OCI-LY7 (cell line): Measurements from ENCODE around the gene OLA1. TPM values are rescaled to one million over a fixed set of nuclear protein-coding genes. Genes with fewer than 3 reads are reported as not detected.
"Not testable (repeated sequence)": the region's sequence is repeated elsewhere in the genome, so short reads cannot be mapped to it uniquely, and the experiment has no call there.

Source experiments
- BruUV-seq: library from RNA; stranded (reverse); fragments of 400-500 nt; replicated peaks from 2 replicates; lab custom pipeline; 2021; lab: Mats Ljungman, UMichigan
- CTCF ChIA-PET: fragments of 300-600 bp; sonication (Branson Sonifier 250); formaldehyde crosslinking; loops from one replicate; lab custom pipeline; 2022; ENCODE audit warnings: antibody characterized with exemption; ENCODE audit not compliant: unreplicated experiment; lab: Charles Lee
- POLR2A ChIA-PET: fragments of 300-600 bp; sonication (Branson Sonifier 250); formaldehyde crosslinking; loops from one replicate; lab custom pipeline; 2022; ENCODE audit warnings: antibody characterized with exemption; lab: Charles Lee
- DNase-seq: peaks from one replicate; pipeline ENCODE4 v3.0.0-alpha.2; 2015; ENCODE audit warnings: low spot score
- H2AFZ ChIP-seq: fragments of 200-600 bp; sonication (generic), shearing (Covaris generic); 2 replicates; pipeline ENCODE4 v1.6.1; 2014; ENCODE audit warnings: mild to moderate bottlenecking, antibody characterized with exemption, low read length, moderate library complexity
- H3K27ac ChIP-seq: fragments of 200-600 bp; sonication (generic); 2 replicates; pipeline ENCODE4 v1.5.1; 2014; ENCODE audit warnings: mixed run types, low read depth, mild to moderate bottlenecking, moderate library complexity, low read length, inconsistent platforms; ENCODE audit not compliant: poor library complexity, severe bottlenecking
- H3K36me3 ChIP-seq: fragments of 200-600 bp; sonication (generic); 2 replicates; pipeline ENCODE4 v1.6.1; 2014; ENCODE audit warnings: mild to moderate bottlenecking, antibody characterized with exemption, low read length, moderate library complexity, mixed read lengths; ENCODE audit not compliant: insufficient read depth
- H3K4me1 ChIP-seq: fragments of 200-600 bp; sonication (generic); 2 replicates; pipeline ENCODE4 v1.5.1; 2014; ENCODE audit warnings: mild to moderate bottlenecking, low read length; ENCODE audit not compliant: insufficient read depth, poor library complexity, severe bottlenecking
- H3K4me2 ChIP-seq: fragments of 200-600 bp; sonication (generic); 2 replicates; pipeline ENCODE4 v1.6.1; 2014; ENCODE audit warnings: mild to moderate bottlenecking, low read length
- H3K4me3 ChIP-seq: fragments of 200-600 bp; sonication (generic); 2 replicates; pipeline ENCODE4 v1.5.1; 2014; ENCODE audit warnings: mild to moderate bottlenecking, low read depth, low read length; ENCODE audit not compliant: poor library complexity, severe bottlenecking
- H3K79me2 ChIP-seq: fragments of 200-600 bp; sonication (generic); 2 replicates; pipeline ENCODE4 v1.6.1; 2016; ENCODE audit warnings: low read depth, mild to moderate bottlenecking, low read length, moderate library complexity, mixed read lengths; ENCODE audit not compliant: insufficient read depth
- H3K9me2 ChIP-seq: fragments of 200-600 bp; sonication (generic); 2 replicates; pipeline ENCODE4 v1.6.1; 2016; ENCODE audit warnings: mild to moderate bottlenecking, low read length, mixed read lengths; ENCODE audit not compliant: insufficient read depth
- H3K9me3 ChIP-seq: fragments of 200-600 bp; sonication (generic); 2 replicates; pipeline ENCODE4 v1.6.1; 2014; ENCODE audit warnings: mild to moderate bottlenecking, mixed run types, low read length, mixed read lengths
- H4K20me1 ChIP-seq: fragments of 200-600 bp; sonication (generic); 2 replicates; pipeline ENCODE4 v1.6.1; 2014; ENCODE audit warnings: mild to moderate bottlenecking, antibody characterized with exemption, low read length, moderate library complexity, mixed read lengths; ENCODE audit not compliant: insufficient read depth
- EZH2phosphoT487 ChIP-seq: fragments of 200-600 bp; sonication (generic); IDR thresholded peaks from 2 replicates; pipeline ENCODE4 v1.6.1; 2018; ENCODE audit warnings: low read depth, borderline replicate concordance, mild to moderate bottlenecking, mixed run types, antibody characterized with exemption, low read length, moderate library complexity, mixed read lengths
- intact Hi-C: fragments of 100-400 bp; cut with micrococcal nuclease; formaldehyde crosslinking; loops from one replicate; pipeline ENCODE4 v1.10.0; 2022; ENCODE audit not compliant: unreplicated experiment
- total RNA-seq, 2 experiments: library from RNA; depleted of rRNA in 1 of 2; stranded (reverse); fragments of >200 nt in 1 of 2; shearing (Covaris generic) in 1 of 2; gene quantifications; 2 replicates each; pipeline ENCODE4 v1.2.3, GENCODE V29; 2014 to 2022
- TF ChIP-seq, protein P1 (sequence below): fragments of 200-600 bp; sonication (generic); conservative IDR thresholded peaks from 2 replicates; pipeline ENCODE4 v1.5.1; 2014; ENCODE audit warnings: mild to moderate bottlenecking, antibody characterized with exemption, low read length, moderate library complexity, mixed read lengths

OLA1 gene
- total RNA-seq, 2 experiments from 2014 or later: 66.0 to 116 TPM

DNA sequence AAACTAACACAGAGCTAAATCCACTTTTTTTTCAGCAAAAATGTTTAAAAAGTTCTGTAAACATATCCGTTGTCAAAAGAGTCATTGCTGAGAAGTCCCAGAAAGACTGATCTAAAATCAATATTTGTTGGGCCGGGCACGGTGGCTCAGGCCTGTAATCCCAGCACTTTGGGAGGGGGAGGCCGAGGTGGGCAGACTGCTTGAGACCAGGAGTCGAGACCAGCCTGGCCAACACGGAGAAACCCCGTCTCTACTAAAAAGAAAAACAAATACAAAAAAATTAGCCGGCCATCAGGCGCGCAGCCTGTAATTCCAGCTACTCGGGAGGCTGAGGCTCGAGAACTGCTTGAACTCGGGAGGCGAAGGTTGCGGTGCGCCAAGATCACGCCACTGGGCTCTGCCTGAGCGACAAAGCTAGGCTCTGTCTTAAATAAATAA, 1.4 kb downstream of the OLA1 start:
- TF ChIP-seq EZH2phosphoT487: no peak
- TF ChIP-seq, protein P1, sequence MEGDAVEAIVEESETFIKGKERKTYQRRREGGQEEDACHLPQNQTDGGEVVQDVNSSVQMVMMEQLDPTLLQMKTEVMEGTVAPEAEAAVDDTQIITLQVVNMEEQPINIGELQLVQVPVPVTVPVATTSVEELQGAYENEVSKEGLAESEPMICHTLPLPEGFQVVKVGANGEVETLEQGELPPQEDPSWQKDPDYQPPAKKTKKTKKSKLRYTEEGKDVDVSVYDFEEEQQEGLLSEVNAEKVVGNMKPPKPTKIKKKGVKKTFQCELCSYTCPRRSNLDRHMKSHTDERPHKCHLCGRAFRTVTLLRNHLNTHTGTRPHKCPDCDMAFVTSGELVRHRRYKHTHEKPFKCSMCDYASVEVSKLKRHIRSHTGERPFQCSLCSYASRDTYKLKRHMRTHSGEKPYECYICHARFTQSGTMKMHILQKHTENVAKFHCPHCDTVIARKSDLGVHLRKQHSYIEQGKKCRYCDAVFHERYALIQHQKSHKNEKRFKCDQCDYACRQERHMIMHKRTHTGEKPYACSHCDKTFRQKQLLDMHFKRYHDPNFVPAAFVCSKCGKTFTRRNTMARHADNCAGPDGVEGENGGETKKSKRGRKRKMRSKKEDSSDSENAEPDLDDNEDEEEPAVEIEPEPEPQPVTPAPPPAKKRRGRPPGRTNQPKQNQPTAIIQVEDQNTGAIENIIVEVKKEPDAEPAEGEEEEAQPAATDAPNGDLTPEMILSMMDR: no peak
- intact Hi-C loops: loop anchor here (10.0 kb wide), 1 partner anchor 282 kb away; the partner anchor contains the start of gene SP3
- Histone ChIP-seq H3K4me2 (peak overlapping the region; percentile 86), H3K79me2 (peaks cover 51% of the 10 kb centered on the region), H3K9me2 (no peaks in the 10 kb centered on the region), H3K4me3 (peak overlapping the region; percentile 93), H3K36me3 (peaks cover 42% of the 10 kb centered on the region), H3K9me3 (no peaks in the 10 kb centered on the region), H3K27ac (no peak overlapping the region), H4K20me1 (no peaks in the 10 kb centered on the region; the same call in 1 of the 2 replicates), H2AFZ (no peak overlapping the region), H3K4me1 (peaks cover 17% of the 10 kb centered on the region)
- ChIA-PET CTCF (no interaction called here), POLR2A (interaction anchor here (0.6 to 2.3 kb wide), 4 partner anchors 10 to 74 kb away, joined by 3 to 9 read pairs (median 3); no protein-coding TSS in a partner anchor)
- no TSS peak for BruUV-seq
- no peak for DNase-seq

DNA sequence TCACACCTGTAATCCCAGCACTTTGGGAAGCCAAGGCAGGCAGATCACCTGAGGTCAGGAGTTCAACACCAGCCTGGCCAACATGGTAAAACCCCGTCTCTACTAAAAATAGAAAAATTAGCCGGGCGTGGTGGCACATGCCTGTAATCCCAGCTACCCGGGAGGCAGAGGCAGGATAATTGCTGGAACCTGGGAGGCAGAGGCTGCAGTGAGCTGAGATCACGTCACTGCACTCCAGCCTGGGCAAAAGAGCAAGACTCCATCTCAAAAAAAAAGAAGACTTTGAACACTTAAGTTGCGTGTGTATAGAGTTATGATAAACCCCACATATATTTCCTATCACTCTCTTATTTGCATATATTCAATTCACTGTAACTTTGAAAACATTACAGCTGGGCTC, 2.7 kb downstream of the OLA1 start:
- peaks cover 17% of the 10 kb centered on the region for H3K4me1 ChIP-seq
- H2AFZ ChIP-seq, H3K9me2 ChIP-seq, CTCF ChIA-PET, H3K4me2 ChIP-seq, H3K27ac ChIP-seq, H4K20me1 ChIP-seq, BruUV-seq, H3K9me3 ChIP-seq, H3K4me3 ChIP-seq, DNase-seq: not testable (repeated sequence)
- H3K36me3 ChIP-seq: peaks cover 54% of the 10 kb centered on the region
- POLR2A ChIA-PET: interaction anchor here (0.5 to 1.1 kb wide), 3 partner anchors 31 to 73 kb away, joined by 3 to 4 read pairs (median 3); no protein-coding TSS in a partner anchor
- H3K79me2 ChIP-seq: peaks cover 63% of the 10 kb centered on the region
- intact Hi-C loops: loop anchor here (10.0 kb wide), 1 partner anchor 281 kb away; the partner anchor contains the start of gene SP3

DNA sequence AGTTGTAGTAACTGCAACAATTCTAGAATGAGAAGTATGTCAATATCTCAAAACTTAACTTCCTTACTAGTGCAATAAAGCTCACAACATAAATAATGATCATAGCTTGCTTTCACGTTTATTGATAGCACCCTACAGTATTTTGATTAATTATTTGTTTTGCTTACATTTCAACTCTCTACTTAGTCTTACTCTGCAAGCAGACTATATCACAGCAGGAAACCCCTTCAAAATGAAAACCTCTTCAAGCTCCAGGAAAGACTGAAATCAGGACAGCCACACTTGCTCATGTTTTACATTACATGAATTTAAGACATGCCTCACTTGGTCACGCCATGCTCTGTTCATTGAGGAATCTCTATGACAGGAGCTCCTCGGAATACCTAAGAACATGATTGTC, 3.3 kb downstream of the OLA1 start:
- ChIA-PET CTCF (no interaction called here), POLR2A (interaction anchor here (0.6 kb wide), 1 partner anchor 94 kb away, joined by 3 read pairs; no protein-coding TSS in a partner anchor)
- Histone ChIP-seq H3K4me3 (no peak overlapping the region), H3K36me3 (peaks cover 58% of the 10 kb centered on the region), H3K4me2 (no peak overlapping the region), H3K4me1 (peaks cover 17% of the 10 kb centered on the region), H3K27ac (no peak overlapping the region), H2AFZ (no peak overlapping the region), H3K79me2 (peaks cover 69% of the 10 kb centered on the region), H4K20me1 (peaks cover 8% of the 10 kb centered on the region), H3K9me3 (no peaks in the 10 kb centered on the region), H3K9me2 (no peaks in the 10 kb centered on the region)
- TF ChIP-seq EZH2phosphoT487: no peak
- TF ChIP-seq, protein P1: no peak
- no peak for DNase-seq
- intact Hi-C loops: loop anchor here (10.0 kb wide), 1 partner anchor 280 kb away; the partner anchor contains the start of gene SP3
- BruUV-seq: TSS peak; percentile 44
